MCF 10A (cell line): ENCODE data around the gene RNF225. TPM values are rescaled to one million over a fixed set of nuclear protein-coding genes. Genes with fewer than 3 reads are reported as not detected.

Experiments
- BruUV-seq: library from RNA; stranded (reverse); fragments of 400-500 nt; replicated peaks from 2 replicates; lab custom pipeline; 2021; lab: Mats Ljungman, UMichigan
- CTCF ChIA-PET: fragments of 300-600 bp; sonication (Branson Sonifier 250); formaldehyde crosslinking; extraction: SDS; loops from one replicate; lab custom pipeline; 2021; ENCODE audit warnings: antibody characterized with exemption, inconsistent platforms; lab: Yijun Ruan, JAX
- POLR2A ChIA-PET: fragments of 300-600, 350-650 bp; sonication (Branson Sonifier 250); formaldehyde crosslinking; extraction: SDS; loops from one replicate; lab custom pipeline; 2020; ENCODE audit warnings: antibody characterized with exemption, inconsistent platforms; lab: Yijun Ruan, JAX
- DNase-seq: peaks from one replicate; pipeline ENCODE4 v3.0.0-alpha.2; 2018; ENCODE audit not compliant: unreplicated experiment
- H3K27ac Mint-ChIP-seq: one replicate; pipeline ENCODE4 v1.8.0; 2022; ENCODE audit warnings: mild to moderate bottlenecking, low read depth, mixed read lengths; ENCODE audit not compliant: unreplicated experiment
- H3K27me3 Mint-ChIP-seq: one replicate; pipeline ENCODE4 v1.8.0; 2022; ENCODE audit warnings: mixed read lengths; ENCODE audit not compliant: insufficient read depth, unreplicated experiment
- H3K36me3 Mint-ChIP-seq: one replicate; pipeline ENCODE4 v1.8.0; 2022; ENCODE audit warnings: mild to moderate bottlenecking, moderate library complexity, mixed read lengths; ENCODE audit not compliant: insufficient read depth, unreplicated experiment
- H3K4me1 Mint-ChIP-seq: one replicate; pipeline ENCODE4 v1.8.0; 2022; ENCODE audit warnings: mixed read lengths; ENCODE audit not compliant: insufficient read depth, unreplicated experiment
- H3K4me3 Mint-ChIP-seq: one replicate; pipeline ENCODE4 v1.8.0; 2022; ENCODE audit warnings: mild to moderate bottlenecking, moderate library complexity, mixed read lengths; ENCODE audit not compliant: unreplicated experiment
- H3K9me3 Mint-ChIP-seq: one replicate; pipeline ENCODE4 v1.8.0; 2022; ENCODE audit warnings: mixed read lengths; ENCODE audit not compliant: unreplicated experiment
- CTCF ChIP-seq: fragments of 200-600 bp; IDR thresholded peaks from one replicate; pipeline ENCODE4 v1.8.0; 2022; ENCODE audit warnings: antibody characterized with exemption, mild to moderate bottlenecking; ENCODE audit not compliant: unreplicated experiment
- intact Hi-C: fragments of 100-400 bp; cut with micrococcal nuclease; formaldehyde crosslinking; loops from 2 replicates; pipeline ENCODE4 v1.14.1; 2022
- total RNA-seq: library from RNA; stranded (reverse); gene quantifications from 2 replicates; pipeline ENCODE4 v1.2.3, GENCODE V29; 2022

Gene RNF225
- total RNA-seq, 1 experiment from 2014 or later = 0.63 TPM

GRCh38 chr19:58398087-58398486, 2.6 kb downstream of the RNF225 start:
- Mint-ChIP-seq H3K27me3 (no peaks in the 10 kb centered on the region), H3K4me3 (no peak overlapping the region), H3K27ac (no peak overlapping the region), H3K9me3 (no peaks in the 10 kb centered on the region), H3K36me3 (peaks cover 35% of the 10 kb centered on the region), H3K4me1 (peaks cover 33% of the 10 kb centered on the region)
- no peak for DNase-seq
- intact Hi-C loops = no loop called here
- CTCF ChIA-PET = no interaction called here
- POLR2A ChIA-PET = interaction anchor here (4.7 kb wide), 1 partner anchor 9 kb away, joined by 22 read pairs; the partner anchor contains the start of gene RPS5
- TF ChIP-seq CTCF = no peak
- no TSS peak for BruUV-seq

- intact Hi-C loops = no loop called here
- CTCF ChIA-PET = no interaction called here
- BruUV-seq = no TSS peak
- Mint-ChIP-seq H3K36me3 (peaks cover 30% of the 10 kb centered on the region), H3K27ac (no peak overlapping the region), H3K4me3 (no peak overlapping the region), H3K4me1 (peaks cover 31% of the 10 kb centered on the region), H3K27me3 (no peaks in the 10 kb centered on the region), H3K9me3 (no peaks in the 10 kb centered on the region)
- no peak for DNase-seq
- TF ChIP-seq CTCF = no peak
- POLR2A ChIA-PET = interaction anchor here (0.7 to 4.7 kb wide), 2 partner anchors 10 to 120 kb away, joined by 4 to 22 read pairs; partner anchors contain the start of gene RPS5
Observed at GRCh38 chr19:58398545-58398944, 3.1 kb downstream of the RNF225 start.

- no TSS peak for BruUV-seq
- POLR2A ChIA-PET = interaction anchor here (1.0 to 4.7 kb wide), 2 partner anchors 11 to 54 kb away, joined by 3 to 22 read pairs; partner anchors contain the start of gene RPS5
Observed at GRCh38 chr19:58399903-58400302, 4.4 kb downstream of the RNF225 start.

More at GRCh38 chr19:58399903-58400302, 4.4 kb downstream of the RNF225 start:
- Mint-ChIP-seq H3K36me3 (peaks cover 16% of the 10 kb centered on the region), H3K4me1 (peaks cover 20% of the 10 kb centered on the region), H3K27me3 (no peaks in the 10 kb centered on the region), H3K4me3 (peak overlapping the region; percentile 92), H3K9me3 (no peaks in the 10 kb centered on the region), H3K27ac (no peak overlapping the region)
- TF ChIP-seq CTCF = no peak
- CTCF ChIA-PET = interaction anchor here (1.3 kb wide), 1 partner anchor 12 kb away, joined by 5 read pairs; no protein-coding TSS in a partner anchor
- no peak for DNase-seq
- intact Hi-C loops = no loop called here
